ENCODE measurements around the gene ZBTB7A.

Gene ZBTB7A

GRCh38 chr19:4061683-4062418, 4.8 kb downstream of the ZBTB7A start:
- H3K27me3 ChIP-seq (ENCODE audit: insufficient read depth, low read length) = no peaks in the 10 kb centered on the region
- no peaks in the 10 kb centered on the region for H3K9me3 ChIP-seq (ENCODE audit: low read length)
- no peak overlapping the region for H3K4me3 ChIP-seq (ENCODE audit: low read length)
- peaks cover 17% of the 10 kb centered on the region for H3K4me1 ChIP-seq (ENCODE audit: insufficient read depth, low read length)
- H2AFZ ChIP-seq (ENCODE audit: low read depth, low read length) = no peak overlapping the region
- no peaks in the 10 kb centered on the region for H3K36me3 ChIP-seq (ENCODE audit: insufficient read depth, low read length)

GRCh38 chr19:4061178-4061682, 5.5 kb downstream of the ZBTB7A start:
- Histone ChIP-seq H3K4me3 (ENCODE audit: low read length) (no peak overlapping the region), H3K27me3 (ENCODE audit: insufficient read depth, low read length) (no peaks in the 10 kb centered on the region), H3K4me1 (ENCODE audit: insufficient read depth, low read length) (peaks cover 17% of the 10 kb centered on the region), H3K9me3 (ENCODE audit: low read length) (no peaks in the 10 kb centered on the region), H2AFZ (ENCODE audit: low read depth, low read length) (no peak overlapping the region), H3K36me3 (ENCODE audit: insufficient read depth, low read length) (no peaks in the 10 kb centered on the region)

GRCh38 chr19:4060621-4061177, 6.0 kb downstream of the ZBTB7A start:
- no peak overlapping the region for H2AFZ ChIP-seq (ENCODE audit: low read depth, low read length)
- no peak overlapping the region for H3K4me3 ChIP-seq (ENCODE audit: low read length)
- H3K27me3 ChIP-seq (ENCODE audit: insufficient read depth, low read length) = no peaks in the 10 kb centered on the region
- H3K9me3 ChIP-seq (ENCODE audit: low read length) = no peaks in the 10 kb centered on the region
- no peaks in the 10 kb centered on the region for H3K36me3 ChIP-seq (ENCODE audit: insufficient read depth, low read length)
- peaks cover 17% of the 10 kb centered on the region for H3K4me1 ChIP-seq (ENCODE audit: insufficient read depth, low read length)

- Histone ChIP-seq H3K36me3 (ENCODE audit: insufficient read depth, low read length) (peaks cover under 1% of the 10 kb centered on the region), H3K9me3 (ENCODE audit: low read length) (no peaks in the 10 kb centered on the region), H3K4me1 (ENCODE audit: insufficient read depth, low read length) (peaks cover 17% of the 10 kb centered on the region), H3K27me3 (ENCODE audit: insufficient read depth, low read length) (no peaks in the 10 kb centered on the region), H2AFZ (ENCODE audit: low read depth, low read length) (no peak overlapping the region), H3K4me3 (ENCODE audit: low read length) (no peak overlapping the region)
These were observed 6.6 kb downstream of the ZBTB7A start for GRCh38 chr19:4059891-4060620.

- no peak overlapping the region for H2AFZ ChIP-seq (ENCODE audit: low read depth, low read length)
- H3K9me3 ChIP-seq (ENCODE audit: low read length) = no peaks in the 10 kb centered on the region
- peaks cover 5% of the 10 kb centered on the region for H3K36me3 ChIP-seq (ENCODE audit: insufficient read depth, low read length)
- H3K4me3 ChIP-seq (ENCODE audit: low read length) = no peak overlapping the region
- peaks cover 13% of the 10 kb centered on the region for H3K4me1 ChIP-seq (ENCODE audit: insufficient read depth, low read length)
- H3K27me3 ChIP-seq (ENCODE audit: insufficient read depth, low read length) = no peaks in the 10 kb centered on the region
These were observed 7.2 kb downstream of the ZBTB7A start for GRCh38 chr19:4059453-4059871.

- Histone ChIP-seq H3K4me1 (ENCODE audit: insufficient read depth, low read length) (peaks cover 7% of the 10 kb centered on the region), H3K4me3 (ENCODE audit: low read length) (no peak overlapping the region), H3K27me3 (ENCODE audit: insufficient read depth, low read length) (no peaks in the 10 kb centered on the region), H2AFZ (ENCODE audit: low read depth, low read length) (no peak overlapping the region), H3K9me3 (ENCODE audit: low read length) (no peaks in the 10 kb centered on the region), H3K36me3 (ENCODE audit: insufficient read depth, low read length) (peaks cover 6% of the 10 kb centered on the region)
These were observed 7.8 kb downstream of the ZBTB7A start for GRCh38 chr19:4058693-4059452.

- Histone ChIP-seq H3K4me3 (ENCODE audit: low read length) (no peak overlapping the region), H3K27me3 (ENCODE audit: insufficient read depth, low read length) (no peaks in the 10 kb centered on the region), H3K9me3 (ENCODE audit: low read length) (no peaks in the 10 kb centered on the region), H3K4me1 (ENCODE audit: insufficient read depth, low read length) (peaks cover 3% of the 10 kb centered on the region), H2AFZ (ENCODE audit: low read depth, low read length) (no peak overlapping the region), H3K36me3 (ENCODE audit: insufficient read depth, low read length) (peaks cover 14% of the 10 kb centered on the region)
These were observed 8.6 kb downstream of the ZBTB7A start for GRCh38 chr19:4057931-4058692.

GRCh38 chr19:4055209-4055552, 11.5 kb downstream of the ZBTB7A start:
- no peaks in the 10 kb centered on the region for H3K27me3 ChIP-seq (ENCODE audit: insufficient read depth, low read length)
- H3K9me3 ChIP-seq (ENCODE audit: low read length) = no peaks in the 10 kb centered on the region
- peaks cover 25% of the 10 kb centered on the region for H3K36me3 ChIP-seq (ENCODE audit: insufficient read depth, low read length)
- H3K4me1 ChIP-seq (ENCODE audit: insufficient read depth, low read length) = peaks cover 3% of the 10 kb centered on the region
- no peak overlapping the region for H2AFZ ChIP-seq (ENCODE audit: low read depth, low read length)
- no peak overlapping the region for H3K4me3 ChIP-seq (ENCODE audit: low read length)

- H3K27me3 ChIP-seq (ENCODE audit: insufficient read depth, low read length) = no peaks in the 10 kb centered on the region
- H3K36me3 ChIP-seq (ENCODE audit: insufficient read depth, low read length) = peaks cover 26% of the 10 kb centered on the region
- peaks cover 3% of the 10 kb centered on the region for H3K4me1 ChIP-seq (ENCODE audit: insufficient read depth, low read length)
- H2AFZ ChIP-seq (ENCODE audit: low read depth, low read length) = no peak overlapping the region
- H3K9me3 ChIP-seq (ENCODE audit: low read length) = no peaks in the 10 kb centered on the region
- no peak overlapping the region for H3K4me3 ChIP-seq (ENCODE audit: low read length)
These were observed 12.1 kb downstream of the ZBTB7A start for GRCh38 chr19:4054441-4055208.

GRCh38 chr19:4053423-4054324, 13.0 kb downstream of the ZBTB7A start:
- H3K4me1 ChIP-seq (ENCODE audit: insufficient read depth, low read length) = no peaks in the 10 kb centered on the region
- no peak overlapping the region for H3K4me3 ChIP-seq (ENCODE audit: low read length)
- no peaks in the 10 kb centered on the region for H3K27me3 ChIP-seq (ENCODE audit: insufficient read depth, low read length)
- no peak overlapping the region for H2AFZ ChIP-seq (ENCODE audit: low read depth, low read length)
- H3K9me3 ChIP-seq (ENCODE audit: low read length) = no peaks in the 10 kb centered on the region
- H3K36me3 ChIP-seq (ENCODE audit: insufficient read depth, low read length) = peaks cover 32% of the 10 kb centered on the region

- H2AFZ ChIP-seq (ENCODE audit: low read depth, low read length) = no peak overlapping the region
- peaks cover 35% of the 10 kb centered on the region for H3K36me3 ChIP-seq (ENCODE audit: insufficient read depth, low read length)
- H3K4me1 ChIP-seq (ENCODE audit: insufficient read depth, low read length) = no peaks in the 10 kb centered on the region
- no peaks in the 10 kb centered on the region for H3K9me3 ChIP-seq (ENCODE audit: low read length)
- H3K27me3 ChIP-seq (ENCODE audit: insufficient read depth, low read length) = no peaks in the 10 kb centered on the region
- H3K4me3 ChIP-seq (ENCODE audit: low read length) = no peak overlapping the region
These were observed 13.7 kb downstream of the ZBTB7A start for GRCh38 chr19:4052993-4053422.
